Measurements from ENCODE around the gene GPR107.

Gene GPR107

DNA sequence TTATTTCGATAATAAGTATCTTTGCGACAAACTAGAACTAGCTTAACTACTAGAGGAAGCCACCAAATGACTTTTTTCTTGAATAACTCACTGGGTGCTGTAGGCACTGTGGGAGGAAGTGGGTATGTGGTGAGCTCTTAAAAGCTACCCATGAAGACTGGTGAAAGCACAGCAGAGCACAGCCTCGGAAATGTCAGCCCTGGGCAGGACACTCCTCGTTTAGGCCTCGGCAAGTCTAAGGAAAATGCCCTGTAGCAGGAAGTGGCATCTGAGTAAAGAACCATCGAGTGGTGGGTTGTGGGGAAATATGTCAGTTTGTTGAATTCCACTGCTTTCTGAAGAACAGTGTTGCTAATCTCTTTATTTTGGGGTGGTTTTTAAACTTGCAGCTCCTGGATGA, 74.5 kb downstream of the GPR107 start:
- Histone ChIP-seq H3K4me2 (no peak overlapping the region), H3K27ac (no peak overlapping the region), H3K79me2 (ENCODE audit: insufficient read depth, low read depth) (no peaks in the 10 kb centered on the region), H3K4me1 (ENCODE audit: low read depth, poor library complexity, severe bottlenecking) (no peaks in the 10 kb centered on the region), H3K27me3 (ENCODE audit: insufficient read depth, low read depth) (no peaks in the 10 kb centered on the region), H3K9ac (no peak overlapping the region), H3K4me3 (IDR thresholded peaks at IDR 0.05; ENCODE audit: insufficient read depth, low read depth, low read length) (no peak overlapping the region), H2AFZ (ENCODE audit: low read depth) (no peak overlapping the region), H3K36me3 (ENCODE audit: insufficient read depth) (no peaks in the 10 kb centered on the region), H4K20me1 (ENCODE audit: insufficient read depth) (no peaks in the 10 kb centered on the region)
- TF ChIP-seq, protein P1, sequence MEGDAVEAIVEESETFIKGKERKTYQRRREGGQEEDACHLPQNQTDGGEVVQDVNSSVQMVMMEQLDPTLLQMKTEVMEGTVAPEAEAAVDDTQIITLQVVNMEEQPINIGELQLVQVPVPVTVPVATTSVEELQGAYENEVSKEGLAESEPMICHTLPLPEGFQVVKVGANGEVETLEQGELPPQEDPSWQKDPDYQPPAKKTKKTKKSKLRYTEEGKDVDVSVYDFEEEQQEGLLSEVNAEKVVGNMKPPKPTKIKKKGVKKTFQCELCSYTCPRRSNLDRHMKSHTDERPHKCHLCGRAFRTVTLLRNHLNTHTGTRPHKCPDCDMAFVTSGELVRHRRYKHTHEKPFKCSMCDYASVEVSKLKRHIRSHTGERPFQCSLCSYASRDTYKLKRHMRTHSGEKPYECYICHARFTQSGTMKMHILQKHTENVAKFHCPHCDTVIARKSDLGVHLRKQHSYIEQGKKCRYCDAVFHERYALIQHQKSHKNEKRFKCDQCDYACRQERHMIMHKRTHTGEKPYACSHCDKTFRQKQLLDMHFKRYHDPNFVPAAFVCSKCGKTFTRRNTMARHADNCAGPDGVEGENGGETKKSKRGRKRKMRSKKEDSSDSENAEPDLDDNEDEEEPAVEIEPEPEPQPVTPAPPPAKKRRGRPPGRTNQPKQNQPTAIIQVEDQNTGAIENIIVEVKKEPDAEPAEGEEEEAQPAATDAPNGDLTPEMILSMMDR (conservative IDR thresholded peaks at IDR 0.05; ENCODE audit: low read depth, low read length), result no peak

DNA sequence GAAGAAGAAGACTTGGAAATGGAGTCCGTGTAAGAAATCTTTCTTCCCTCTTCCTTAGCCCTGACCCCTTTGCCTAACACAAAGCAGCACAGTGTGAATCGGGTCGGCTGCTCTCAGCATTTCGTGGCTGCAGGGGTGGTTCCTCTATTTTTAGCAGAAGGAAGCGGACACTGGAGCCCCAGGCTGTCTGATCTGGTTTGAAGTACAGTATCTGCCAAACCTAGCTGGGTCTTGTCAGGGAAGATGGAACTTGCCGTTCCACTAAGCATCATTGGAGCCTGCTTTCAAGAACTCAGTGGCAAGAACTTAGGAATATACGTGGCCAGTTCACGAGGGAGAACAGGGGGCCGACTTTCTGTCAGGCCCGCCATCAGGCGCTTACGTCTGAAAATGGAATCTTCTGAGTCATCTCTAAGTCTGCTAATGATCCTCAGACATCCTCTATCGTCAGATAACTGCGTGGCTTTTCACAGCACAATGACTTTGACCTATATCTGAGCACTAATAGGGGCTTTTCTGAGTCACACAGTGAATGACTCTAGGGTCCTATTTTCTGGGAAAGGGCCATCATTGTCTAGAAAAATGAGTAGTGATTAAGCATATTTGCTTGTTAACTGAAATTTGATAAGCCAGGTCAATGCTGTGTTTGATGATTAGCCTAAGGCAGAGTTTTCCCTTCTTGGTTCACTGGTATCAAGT, 75.2 kb downstream of the GPR107 start:
- no peak overlapping the region for H3K27ac ChIP-seq
- no peaks in the 10 kb centered on the region for H3K27me3 ChIP-seq (ENCODE audit: insufficient read depth, low read depth)
- no peaks in the 10 kb centered on the region for H3K36me3 ChIP-seq (ENCODE audit: insufficient read depth)
- H4K20me1 ChIP-seq (ENCODE audit: insufficient read depth), result no peaks in the 10 kb centered on the region
- H3K9ac ChIP-seq, result no peak overlapping the region
- H2AFZ ChIP-seq (ENCODE audit: low read depth), result no peak overlapping the region
- H3K4me3 ChIP-seq (IDR thresholded peaks at IDR 0.05; ENCODE audit: insufficient read depth, low read depth, low read length), result no peak overlapping the region
- TF ChIP-seq, protein P1 (conservative IDR thresholded peaks at IDR 0.05; ENCODE audit: low read depth, low read length), result no peak
- H3K79me2 ChIP-seq (ENCODE audit: insufficient read depth, low read depth), result no peaks in the 10 kb centered on the region
- H3K4me2 ChIP-seq, result no peak overlapping the region
- H3K4me1 ChIP-seq (ENCODE audit: low read depth, poor library complexity, severe bottlenecking), result no peaks in the 10 kb centered on the region

DNA sequence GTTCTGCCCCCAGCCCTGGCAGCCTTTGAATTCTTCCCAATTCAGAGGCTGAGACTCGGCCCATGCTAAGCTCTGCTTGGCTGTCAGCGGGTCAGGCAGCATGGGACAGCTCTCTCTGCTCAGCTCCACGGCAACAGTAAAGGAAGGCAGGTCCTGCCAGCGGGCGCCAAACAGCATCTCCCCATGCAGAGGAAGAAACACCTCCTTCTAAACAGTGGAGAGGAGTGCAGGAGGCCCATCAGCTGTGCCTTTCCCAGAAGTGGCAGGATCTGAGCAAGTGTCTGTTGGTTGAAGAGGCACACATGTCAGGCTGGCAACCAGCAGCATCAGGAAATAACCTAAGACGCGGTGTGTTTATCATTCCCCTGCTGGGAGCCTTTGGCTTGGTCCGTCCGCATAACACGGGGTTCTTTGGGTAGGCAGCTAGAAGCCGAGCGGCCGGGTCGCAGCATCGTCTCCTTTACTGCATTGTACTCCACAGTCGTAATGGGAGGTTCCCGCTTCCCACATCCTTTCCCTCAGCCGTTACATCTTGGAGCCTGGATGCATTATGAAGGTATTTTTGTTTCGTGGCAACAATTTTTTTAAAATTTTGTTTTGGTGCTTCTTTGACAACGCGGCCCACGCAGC, 75.8 kb downstream of the GPR107 start:
- no peak overlapping the region for H3K27ac ChIP-seq
- TF ChIP-seq, protein P1 (conservative IDR thresholded peaks at IDR 0.05; ENCODE audit: low read depth, low read length), result no peak
- H3K4me1 ChIP-seq (ENCODE audit: low read depth, poor library complexity, severe bottlenecking), result no peaks in the 10 kb centered on the region
- H3K4me2 ChIP-seq, result no peak overlapping the region
- no peak overlapping the region for H3K9ac ChIP-seq
- no peaks in the 10 kb centered on the region for H3K36me3 ChIP-seq (ENCODE audit: insufficient read depth)
- H2AFZ ChIP-seq (ENCODE audit: low read depth), result no peak overlapping the region
- no peak overlapping the region for H3K4me3 ChIP-seq (IDR thresholded peaks at IDR 0.05; ENCODE audit: insufficient read depth, low read depth, low read length)
- H3K79me2 ChIP-seq (ENCODE audit: insufficient read depth, low read depth), result no peaks in the 10 kb centered on the region
- no peaks in the 10 kb centered on the region for H3K27me3 ChIP-seq (ENCODE audit: insufficient read depth, low read depth)
- H4K20me1 ChIP-seq (ENCODE audit: insufficient read depth), result no peaks in the 10 kb centered on the region

DNA sequence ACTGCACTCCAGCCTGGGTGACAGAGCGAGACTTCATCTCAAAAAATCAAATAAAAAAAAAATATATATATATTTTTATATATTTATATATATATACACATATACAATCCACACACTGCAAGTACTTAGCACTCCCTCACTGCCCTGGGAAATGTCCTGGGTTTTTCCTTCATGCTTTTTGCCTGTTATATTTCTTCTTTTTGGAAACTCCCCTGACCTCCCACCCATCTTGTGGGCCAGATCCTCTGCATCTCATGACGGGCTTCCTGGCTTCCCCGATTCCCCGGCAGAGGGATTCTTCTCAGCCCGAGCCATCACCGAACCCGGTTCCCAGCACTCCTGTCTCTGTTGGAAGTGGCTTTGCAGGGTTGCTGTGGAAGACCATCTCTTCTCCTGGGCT, 79.0 kb downstream of the GPR107 start:
- H3K9ac ChIP-seq, result no peak overlapping the region
- TF ChIP-seq, protein P1 (conservative IDR thresholded peaks at IDR 0.05; ENCODE audit: low read depth, low read length), result no peak
- no peaks in the 10 kb centered on the region for H3K27me3 ChIP-seq (ENCODE audit: insufficient read depth, low read depth)
- H3K36me3 ChIP-seq (ENCODE audit: insufficient read depth), result no peaks in the 10 kb centered on the region
- H3K79me2 ChIP-seq (ENCODE audit: insufficient read depth, low read depth), result no peaks in the 10 kb centered on the region
- no peaks in the 10 kb centered on the region for H3K4me1 ChIP-seq (ENCODE audit: low read depth, poor library complexity, severe bottlenecking)
- H4K20me1 ChIP-seq (ENCODE audit: insufficient read depth), result no peaks in the 10 kb centered on the region
- H3K4me3 ChIP-seq (IDR thresholded peaks at IDR 0.05; ENCODE audit: insufficient read depth, low read depth, low read length), result no peak overlapping the region
- no peak overlapping the region for H3K4me2 ChIP-seq
- no peak overlapping the region for H2AFZ ChIP-seq (ENCODE audit: low read depth)
- H3K27ac ChIP-seq, result no peak overlapping the region

All from KMS-11 (cell line).